ENCODE measurements around the gene OR6J1. TPM values are rescaled to one million over a fixed set of nuclear protein-coding genes. Genes with fewer than 3 reads are reported as not detected.
"Not testable (repeated sequence)": the region's sequence is repeated elsewhere in the genome, so short reads cannot be mapped to it uniquely, and the experiment has no call there.

Gene OR6J1
- total RNA-seq, 1 experiment from 2014 or later: not detected

- no peak for TF ChIP-seq CTCF (conservative IDR thresholded peaks at IDR 0.05; ENCODE audit: low read depth, low read length)
- no peak for TF ChIP-seq EZH2phosphoT487 (IDR thresholded peaks at IDR 0.05; ENCODE audit: borderline replicate concordance, low read length)
- no peak for TF ChIP-seq EZH2 (IDR thresholded peaks at IDR 0.05; ENCODE audit: low read length, unreplicated experiment)
- H3K36me3 ChIP-seq (ENCODE audit: low read depth, low read length): no peaks in the 10 kb centered on the region
- ATAC-seq (peak; percentile 97), DNase-seq (peak; percentile 99)
- H3K27me3 ChIP-seq (ENCODE audit: low read length): no peaks in the 10 kb centered on the region
- H3K79me2 ChIP-seq (ENCODE audit: low read length): peaks cover 48% of the 10 kb centered on the region
- peak within 1 kb of the TSS; percentile 80 for H3K4me3 ChIP-seq (ENCODE audit: low read length)
- H3K27ac ChIP-seq (ENCODE audit: low read length): peak within 1 kb of the TSS; percentile 75
- intact Hi-C loops (cut with micrococcal nuclease): no loop called here
- no peaks in the 10 kb centered on the region for H3K9me3 ChIP-seq (ENCODE audit: low read length)
- peaks cover 14% of the 10 kb centered on the region; the same call in 1 of the 2 replicates for H4K20me1 ChIP-seq (ENCODE audit: low read length)
- peaks cover 25% of the 10 kb centered on the region for H3K4me1 ChIP-seq (ENCODE audit: insufficient read depth, low read length)
- peak within 1 kb of the TSS; percentile 97 for H2AFZ ChIP-seq (ENCODE audit: low read length)
- no TSS peak for BruUV-seq (replicated peaks)
- peak within 1 kb of the TSS; percentile 89 for H3K9ac ChIP-seq (ENCODE audit: low read length)
- peak within 1 kb of the TSS; percentile 93 for H3K4me2 ChIP-seq (ENCODE audit: low read length)
- ChIA-PET POLR2A (ENCODE audit: unreplicated experiment) (interaction anchor here (0.6 to 1.5 kb wide), 14 partner anchors 9 to 506 kb away, joined by 3 to 18 read pairs (median 3); partner anchors contain the start of genes ABHD4, ACIN1 and C14orf119), CTCF (interaction anchor here (0.5 to 1.5 kb wide), 10 partner anchors 10 to 274 kb away, joined by 3 to 12 read pairs (median 4); no protein-coding TSS in a partner anchor)
- H3K9me2 ChIP-seq (replicated peaks; ENCODE audit: low read length): no peaks in the 10 kb centered on the region
- H3F3A ChIP-seq (ENCODE audit: low read length, unreplicated experiment): no peaks in the 10 kb centered on the region
Measured at GRCh38 chr14:22589096-22589839, 54.9 kb downstream of the OR6J1 start, which contains the start of gene DAD1. Gene DAD1, minus strand, starts transcription at chr14:22589224. Its CDS starts 67 bp downstream, at chr14:22589157.

GRCh38 chr14:22588526-22589095, 55.5 kb downstream of the OR6J1 start:
- TSS peak; percentile 79 for BruUV-seq (replicated peaks)

GRCh38 chr14:22587677-22588422, 56.3 kb downstream of the OR6J1 start:
- POLR2A ChIA-PET (ENCODE audit: unreplicated experiment); H3K27me3 ChIP-seq (ENCODE audit: low read length); H3K9me3 ChIP-seq (ENCODE audit: low read length); H3K36me3 ChIP-seq (ENCODE audit: low read depth, low read length); BruUV-seq (replicated peaks); H3K9me2 ChIP-seq (replicated peaks; ENCODE audit: low read length); DNase-seq; CTCF ChIA-PET; H2AFZ ChIP-seq (ENCODE audit: low read length); intact Hi-C loops (cut with micrococcal nuclease); ATAC-seq; H3K27ac ChIP-seq (ENCODE audit: low read length); H3F3A ChIP-seq (ENCODE audit: low read length, unreplicated experiment): not testable (repeated sequence)
- Histone ChIP-seq H3K79me2 (ENCODE audit: low read length) (peaks cover 62% of the 10 kb centered on the region), H4K20me1 (ENCODE audit: low read length) (peaks cover 16% of the 10 kb centered on the region; the same call in 1 of the 2 replicates), H3K4me3 (ENCODE audit: low read length) (peak overlapping the region; percentile 80), H3K4me1 (ENCODE audit: insufficient read depth, low read length) (peaks cover 25% of the 10 kb centered on the region), H3K4me2 (ENCODE audit: low read length) (peak overlapping the region; percentile 91), H3K9ac (ENCODE audit: low read length) (peak overlapping the region; percentile 89)

More at GRCh38 chr14:22588526-22589095, 55.5 kb downstream of the OR6J1 start:
- POLR2A ChIA-PET (ENCODE audit: unreplicated experiment): interaction anchor here (0.7 to 1.5 kb wide), 5 partner anchors 10 to 249 kb away, joined by 3 to 18 read pairs (median 3); partner anchors contain the start of gene ABHD4
- peaks cover 16% of the 10 kb centered on the region; the same call in 1 of the 2 replicates for H4K20me1 ChIP-seq (ENCODE audit: low read length)
- H3K4me3 ChIP-seq (ENCODE audit: low read length): peak overlapping the region; percentile 80
- peak overlapping the region; percentile 66 for H2AFZ ChIP-seq (ENCODE audit: low read length)
- peak overlapping the region; percentile 89 for H3K9ac ChIP-seq (ENCODE audit: low read length)
- DNase-seq: no peak
- ATAC-seq: no peak
- H3K9me2 ChIP-seq (replicated peaks; ENCODE audit: low read length): no peaks in the 10 kb centered on the region
- peak overlapping the region; percentile 48 for H3K27ac ChIP-seq (ENCODE audit: low read length)
- intact Hi-C loops (cut with micrococcal nuclease): no loop called here
- peaks cover 55% of the 10 kb centered on the region for H3K79me2 ChIP-seq (ENCODE audit: low read length)
- no peaks in the 10 kb centered on the region for H3K36me3 ChIP-seq (ENCODE audit: low read depth, low read length)
- no peaks in the 10 kb centered on the region for H3K9me3 ChIP-seq (ENCODE audit: low read length)
- peaks cover 25% of the 10 kb centered on the region for H3K4me1 ChIP-seq (ENCODE audit: insufficient read depth, low read length)
- H3K4me2 ChIP-seq (ENCODE audit: low read length): peak overlapping the region; percentile 91
- no peaks in the 10 kb centered on the region for H3F3A ChIP-seq (ENCODE audit: low read length, unreplicated experiment)
- CTCF ChIA-PET: interaction anchor here (0.6 to 1.5 kb wide), 5 partner anchors 10 to 124 kb away, joined by 3 to 12 read pairs (median 5); no protein-coding TSS in a partner anchor
- TF ChIP-seq EZH2 (IDR thresholded peaks at IDR 0.05; ENCODE audit: low read length, unreplicated experiment) (no peak), EZH2phosphoT487 (IDR thresholded peaks at IDR 0.05; ENCODE audit: borderline replicate concordance, low read length) (no peak), CTCF (conservative IDR thresholded peaks at IDR 0.05; ENCODE audit: low read depth, low read length) (no peak)
- no peaks in the 10 kb centered on the region for H3K27me3 ChIP-seq (ENCODE audit: low read length)

Measured in PC-3 (cell line).